GM12878 (cell line): ENCODE data around the gene SLC35A2. TPM values are rescaled to one million over a fixed set of nuclear protein-coding genes. Genes with fewer than 3 reads are reported as not detected.
A peak's percentile ranks its signal among the peaks of the same experiment; 100 is the strongest.

Experiments used
- ATAC-seq: fragments of 200-7000 bp; cut with Tn5 transposase; 3 replicates; pipeline ENCODE4 v1.9.1; 2020; ENCODE audit warnings: mild to moderate bottlenecking, moderate library complexity
- BruUV-seq: library from RNA; stranded (reverse); fragments of 400-500 nt; replicated peaks from 2 replicates; lab custom pipeline; 2021; lab: Mats Ljungman, UMichigan
- CTCF ChIA-PET: fragments of 300-600 bp; sonication (Branson Sonifier 250); formaldehyde crosslinking; extraction: SDS; loops from one replicate; lab custom pipeline; 2021; ENCODE audit warnings: inconsistent platforms; lab: Yijun Ruan, JAX
- POLR2A ChIA-PET: fragments of 350-600 bp; formaldehyde crosslinking; extraction: SDS; loops from one replicate; lab custom pipeline; 2021; ENCODE audit warnings: inconsistent platforms; lab: Charles Lee
- RAD21 ChIA-PET: fragments of 300-600 bp; sonication (Branson Sonifier 250); formaldehyde crosslinking; loops from one replicate; lab custom pipeline; 2023; ENCODE audit warnings: antibody characterized with exemption; ENCODE audit not compliant: unreplicated experiment; lab: Charles Lee
- SMC1A ChIA-PET: fragments of 300-600 bp; sonication (Branson Sonifier 250); formaldehyde crosslinking; loops from one replicate; lab custom pipeline; 2023; ENCODE audit not compliant: unreplicated experiment, uncharacterized antibody; lab: Charles Lee
- DNase-seq: peaks from one replicate; pipeline ENCODE4 v3.0.0-alpha.2; 2011; ENCODE audit warnings: low read depth, low spot score
- FAIRE-seq: peaks from 3 replicates; lab custom pipeline; 2011; peaks lifted over from hg19 to GRCh38; lab: Jason Lieb, UNC
- H2AFZ ChIP-seq: 2 replicates; pipeline ENCODE4 v1.6.0; 2011; ENCODE audit warnings: low read depth, low read length, control low read depth; ENCODE audit not compliant: control insufficient read depth
- H3K27ac ChIP-seq: 2 replicates; pipeline ENCODE4 v1.5.1; 2011; ENCODE audit warnings: control low read depth; ENCODE audit not compliant: control insufficient read depth, insufficient read depth
- H3K27me3 ChIP-seq, 2 experiments: replicated peaks in 1 of 2; 2 replicates each; pipeline versions ENCODE4 v1.6.0 to v1.6.1; 2011; ENCODE audit warnings: low read length in 1 of 2; ENCODE audit not compliant: control insufficient read depth in 2 of 2, insufficient read depth in 2 of 2
- H3K36me3 ChIP-seq, 2 experiments: 2 replicates each; pipeline ENCODE4 v1.5.1; 2011; ENCODE audit warnings: low read length in 1 of 2; ENCODE audit not compliant: control insufficient read depth in 2 of 2, insufficient read depth in 2 of 2
- H3K4me1 ChIP-seq: 2 replicates; pipeline ENCODE4 v1.6.1; 2011; ENCODE audit warnings: mild to moderate bottlenecking, low read length, moderate library complexity, mixed read lengths; ENCODE audit not compliant: control insufficient read depth, insufficient read depth
- H3K4me2 ChIP-seq: 2 replicates; pipeline ENCODE4 v1.6.0; 2011; ENCODE audit warnings: control low read depth; ENCODE audit not compliant: control insufficient read depth, insufficient read depth
- H3K4me3 ChIP-seq: fragments of 200-600 bp; sonication (generic); 2 replicates; pipeline ENCODE4 v1.5.1; 2016
- H3K79me2 ChIP-seq: 2 replicates; pipeline ENCODE4 v1.6.0; 2011; ENCODE audit warnings: low read length; ENCODE audit not compliant: control insufficient read depth, insufficient read depth
- H3K9ac ChIP-seq: 2 replicates; pipeline ENCODE4 v1.8.0; 2011; ENCODE audit warnings: low read length, control low read depth, mixed read lengths; ENCODE audit not compliant: control insufficient read depth, insufficient read depth
- H3K9me3 ChIP-seq: replicated peaks from 3 replicates; pipeline ENCODE4 v1.5.1; 2011; ENCODE audit warnings: mild to moderate bottlenecking, low read length; ENCODE audit not compliant: control insufficient read depth, insufficient read depth
- H4K20me1 ChIP-seq: 2 replicates; pipeline ENCODE4 v1.6.0; 2011; ENCODE audit not compliant: control insufficient read depth, insufficient read depth
- BHLHE40 ChIP-seq, 2 experiments: fragments of 450-650 bp in 1 of 2; IDR thresholded peaks; 2 replicates each; pipeline ENCODE4 v1.6.1; 2011 to 2017; ENCODE audit warnings: low read depth in 2 of 2, borderline replicate concordance in 1 of 2, improper control_type of control experiment in 1 of 2, low read length in 1 of 2, mild to moderate bottlenecking in 1 of 2
- NR2F1 ChIP-seq: fragments of 450-650 bp; conservative IDR thresholded peaks from 2 replicates; pipeline ENCODE4 v1.6.1; 2017; ENCODE audit warnings: mild to moderate bottlenecking
- RAD51 ChIP-seq: fragments of 450-650 bp; IDR thresholded peaks from 2 replicates; pipeline ENCODE4 v1.6.1; 2016; ENCODE audit warnings: moderate library complexity, mild to moderate bottlenecking, inconsistent platforms
- RBBP5 ChIP-seq: fragments of 200-600 bp; sonication (generic); conservative IDR thresholded peaks from 2 replicates; pipeline ENCODE4 v1.6.1; 2016
- STAT3 ChIP-seq: IDR thresholded peaks from 2 replicates; pipeline ENCODE4 v1.6.1; 2011; ENCODE audit warnings: low read depth, low read length, improper control_type of control experiment
- WGBS: methylation state at CpG from one replicate; pipeline ENCODE4 v1.1.6; 2016; ENCODE audit warnings: low lambda C conversion rate; ENCODE audit not compliant: insufficient replicate concordance, insufficient coverage; ENCODE audit errors: missing lambda C conversion rate; 5-methylcytosine and 5-hydroxymethylcytosine counted together
- in situ Hi-C: fragments of 300-500 bp; cut with MboI; formaldehyde crosslinking; loops from 9 replicates; pipeline ENCODE4 v1.14.3; 2018; ENCODE audit warnings: mixed read lengths
- intact Hi-C: fragments of 100-400 bp; cut with micrococcal nuclease; formaldehyde crosslinking; loops from one replicate; pipeline ENCODE4 v1.14.2; 2022; ENCODE audit not compliant: unreplicated experiment
- polyA plus RNA-seq, 11 experiments: library from polyadenylated mRNA; depleted of rRNA in 4 of 11; unstranded in 6 of 11; stranded (reverse) in 5 of 11; fragments of >200 nt; fragmentation: Nextera tagmentation in 4 of 11; fragmentation: Illumina TruSeq in 1 of 11; extraction: Ambion mirVana in 4 of 11; extraction: Trizol in 1 of 11; gene quantifications; 1 replicate in 1 of 11; 2 replicates in 10 of 11; pipeline versions ENCODE4 v1.2.1 to v1.2.3, GENCODE V29; 2011 to 2016; ENCODE audit warnings: inconsistent platforms in 2 of 11, missing spikeins in 2 of 11, low read depth in 1 of 11
- total RNA-seq, 4 experiments: library from RNA; depleted of rRNA in 3 of 4; stranded (reverse); fragments of >200 nt in 3 of 4; fragmentation: Illumina TruSeq in 1 of 4; extraction: Trizol in 1 of 4; gene quantifications; 2 replicates each; pipeline versions ENCODE4 v1.2.1 to v1.2.3, GENCODE V29; 2013 to 2021

The SLC35A2 gene
- total and polyA plus RNA-seq, 10 of the 15 experiments (the other 5 are each of a cell fraction or from before 2014, with no cell fraction given): 2.1 to 27.4 (median 14.9) TPM

GRCh38 chrX:48901069-48901468, 10.4 kb downstream of the SLC35A2 start:
- in situ Hi-C loops: no loop called here
- no peaks in the 10 kb centered on the region; the same call in 2 of the 3 replicates for H3K9me3 ChIP-seq
- H3K27me3 ChIP-seq: no peaks in the 10 kb centered on the region
- SMC1A ChIA-PET: interaction anchor here (1.1 kb wide), 1 partner anchor 95 kb away, joined by 4 read pairs; no protein-coding TSS in a partner anchor
- peaks cover 22% of the 10 kb centered on the region for H3K79me2 ChIP-seq
- H3K9ac ChIP-seq: no peak overlapping the region
- H3K4me1 ChIP-seq: no peaks in the 10 kb centered on the region
- no peak for DNase-seq
- ATAC-seq: no peak
- intact Hi-C loops: no loop called here
- WGBS: 68% methylated on average over 7 of the region's 7 CpGs
- H3K27ac ChIP-seq: no peak overlapping the region
- H3K4me3 ChIP-seq: no peak overlapping the region
- peaks cover 0 to 5% of the 10 kb centered on the region in 2 experiments; a peak in 2 of 4 replicates for H3K36me3 ChIP-seq
- RAD21 ChIA-PET: no interaction called here
- FAIRE-seq: no peak
- CTCF ChIA-PET: no interaction called here
- no peak overlapping the region for H2AFZ ChIP-seq
- POLR2A ChIA-PET: no interaction called here
- BruUV-seq: no TSS peak
- H4K20me1 ChIP-seq: no peaks in the 10 kb centered on the region
- no peak overlapping the region for H3K4me2 ChIP-seq
- no peak for TF ChIP-seq RBBP5
- no peak for TF ChIP-seq RAD51
- no peak for TF ChIP-seq NR2F1

- no TSS peak for BruUV-seq
- TF ChIP-seq STAT3 (no peak), BHLHE40 (IDR thresholded peaks at IDR 0.05; ENCODE audit: borderline replicate concordance in 1 of 2, low read depth in 2 of 2, low read length in 1 of 2) (peak in 1 of 2 experiments; percentile 17; a peak in 1 of 4 replicates)
- no peaks in the 10 kb centered on the region for H4K20me1 ChIP-seq
- DNase-seq: no peak
- ATAC-seq: no peak
- H3K4me3 ChIP-seq: peak overlapping the region; percentile 61; the same call in 1 of the 2 replicates
- SMC1A ChIA-PET: no interaction called here
- H3K27ac ChIP-seq: no peak overlapping the region
- CTCF ChIA-PET: interaction anchor here (0.7 kb wide), 1 partner anchor 8 kb away, joined by 3 read pairs; no protein-coding TSS in a partner anchor
- POLR2A ChIA-PET: interaction anchor here (0.7 kb wide), 2 partner anchors 41 to 431 kb away, joined by 3 to 5 read pairs; no protein-coding TSS in a partner anchor
- peak overlapping the region; percentile 54; the same call in 1 of the 2 replicates for H3K4me2 ChIP-seq
- no peaks in the 10 kb centered on the region for H3K27me3 ChIP-seq
- no peaks in the 10 kb centered on the region; the same call in 2 of the 3 replicates for H3K9me3 ChIP-seq
- peaks cover 22% of the 10 kb centered on the region for H3K79me2 ChIP-seq
- H3K9ac ChIP-seq: no peak overlapping the region; the same call in 1 of the 2 replicates
- peaks cover 0 to 5% of the 10 kb centered on the region in 2 experiments; a peak in 2 of 4 replicates for H3K36me3 ChIP-seq
- WGBS: 65% methylated on average over 8 of the region's 8 CpGs
- no peak for FAIRE-seq
- intact Hi-C loops: loop anchor here (5.0 to 10.0 kb wide), 2 partner anchors 143 to 424 kb away; partner anchors contain the start of genes FTSJ1, SLC38A5 and TFE3
- no peak overlapping the region for H2AFZ ChIP-seq
- RAD21 ChIA-PET: interaction anchor here (1.5 to 2.9 kb wide), 3 partner anchors 13 to 145 kb away, joined by 5 to 12 read pairs (median 7); partner anchors contain the start of genes HDAC6 and SLC35A2
- H3K4me1 ChIP-seq: no peaks in the 10 kb centered on the region
- in situ Hi-C loops: no loop called here
Measured at GRCh38 chrX:48899078-48899410, 12.4 kb downstream of the SLC35A2 start.
